H1 (cell line): ENCODE data around the gene GNLY. TPM values are rescaled to one million over a fixed set of nuclear protein-coding genes. Genes with fewer than 3 reads are reported as not detected.

Source experiments
- CTCF ChIA-PET: fragments of 300-600 bp; sonication (Branson Sonifier 250); formaldehyde crosslinking; loops from one replicate; lab custom pipeline; 2021; ENCODE audit not compliant: partially characterized antibody; lab: Charles Lee
- POLR2A ChIA-PET: fragments of 300-600 bp; sonication (Branson Sonifier 250); formaldehyde crosslinking; loops from one replicate; lab custom pipeline; 2021; ENCODE audit warnings: inconsistent platforms; ENCODE audit not compliant: partially characterized antibody; lab: Charles Lee
- DNase-seq, 2 experiments: peaks; one replicate each; pipeline versions ENCODE4 v3.0.0 to v3.0.0-alpha.2; 2010 to 2022; ENCODE audit warnings: low spot score in 2 of 2, low read depth in 1 of 2, mixed read lengths in 1 of 2
- FAIRE-seq: peaks from 2 replicates; lab custom pipeline; 2011; peaks lifted over from hg19 to GRCh38; lab: Jason Lieb, UNC
- H2AFZ ChIP-seq: 2 replicates; pipeline ENCODE4 v1.8.1; 2012; ENCODE audit warnings: low read length, inconsistent platforms
- H2AK5ac ChIP-seq: 2 replicates; pipeline ENCODE4 v1.6.1; 2013; ENCODE audit warnings: low read depth, low read length
- H2BK120ac ChIP-seq: replicated peaks from 2 replicates; pipeline ENCODE3; 2013; ENCODE audit warnings: low read depth, low read length, inconsistent platforms
- H2BK12ac ChIP-seq: 2 replicates; pipeline ENCODE4 v1.6.1; 2013; ENCODE audit warnings: low read depth, low read length
- H2BK15ac ChIP-seq: 2 replicates; pipeline ENCODE4 v1.6.1; 2013; ENCODE audit warnings: low read length
- H2BK20ac ChIP-seq: 2 replicates; pipeline ENCODE4 v1.6.1; 2013; ENCODE audit warnings: low read length
- H2BK5ac ChIP-seq: 2 replicates; pipeline ENCODE4 v1.6.1; 2013; ENCODE audit warnings: low read depth, low read length
- H3K14ac ChIP-seq: 2 replicates; pipeline ENCODE4 v1.6.1; 2013; ENCODE audit warnings: inconsistent platforms; ENCODE audit not compliant: insufficient read length
- H3K18ac ChIP-seq: 2 replicates; pipeline ENCODE4 v1.6.1; 2013; ENCODE audit warnings: low read length; ENCODE audit errors: extremely low read depth
- H3K23ac ChIP-seq: 2 replicates; pipeline ENCODE4 v1.6.1; 2013; ENCODE audit warnings: inconsistent platforms; ENCODE audit not compliant: insufficient read length
- H3K23me2 ChIP-seq: 2 replicates; pipeline ENCODE4 v1.6.1; 2013; ENCODE audit warnings: low read depth, low read length
- H3K27ac ChIP-seq: 2 replicates; pipeline ENCODE4 v1.6.1; 2011; ENCODE audit warnings: low read depth, low read length, inconsistent platforms
- H3K27me3 ChIP-seq, 4 experiments: replicated peaks in 1 of 4; 1 replicate in 1 of 4; 2 replicates in 3 of 4; pipeline versions ENCODE4 v1.6.1 to v1.8.1; 2011 to 2013; ENCODE audit warnings: low read length in 3 of 4, mild to moderate bottlenecking in 3 of 4, inconsistent platforms in 2 of 4, mixed read lengths in 2 of 4, moderate library complexity in 1 of 4; ENCODE audit not compliant: control insufficient read depth in 3 of 4, insufficient read depth in 3 of 4; ENCODE audit errors: extremely low read depth in 1 of 4
- H3K36me3 ChIP-seq, 4 experiments: 2 replicates each; pipeline versions ENCODE4 v1.6.1 to v1.8.1; 2011 to 2013; ENCODE audit warnings: mild to moderate bottlenecking in 4 of 4, low read length in 3 of 4, moderate library complexity in 2 of 4, control low read depth in 1 of 4, inconsistent platforms in 1 of 4; ENCODE audit not compliant: insufficient read depth in 4 of 4, control insufficient read depth in 2 of 4
- H3K4ac ChIP-seq: replicated peaks from 2 replicates; pipeline ENCODE3; 2013; ENCODE audit warnings: low read length, low read depth, mixed read lengths, inconsistent platforms; ENCODE audit not compliant: insufficient read length
- H3K4me1 ChIP-seq, 4 experiments: replicated peaks in 1 of 4; 1 replicate in 1 of 4; 2 replicates in 3 of 4; pipeline versions ENCODE4 v1.6.1 to v1.8.1; 2011 to 2013; ENCODE audit warnings: low read length in 3 of 4, inconsistent platforms in 2 of 4, mixed read lengths in 1 of 4; ENCODE audit not compliant: insufficient read depth in 4 of 4, control insufficient read depth in 3 of 4
- H3K4me2 ChIP-seq, 2 experiments: 2 replicates each; pipeline versions ENCODE4 v1.6.1 to v1.8.1; 2011 to 2013; ENCODE audit warnings: low read depth in 2 of 2, low read length in 2 of 2, control low read depth in 1 of 2, inconsistent platforms in 1 of 2, mild to moderate bottlenecking in 1 of 2; ENCODE audit not compliant: insufficient read depth in 1 of 2
- H3K4me3 ChIP-seq, 4 experiments: fragments of 200-600, 300-600 bp in 1 of 4; sonication (generic), shearing (Covaris generic), sonication (Bioruptor Twin) in 1 of 4; 2 replicates each; pipeline versions ENCODE4 v1.5.1 to v1.8.1; 2011 to 2016; ENCODE audit warnings: low read length in 4 of 4, low read depth in 3 of 4, control low read depth in 2 of 4, inconsistent platforms in 2 of 4, mild to moderate bottlenecking in 2 of 4, mixed read lengths in 1 of 4, moderate library complexity in 1 of 4; ENCODE audit not compliant: insufficient read depth in 2 of 4; ENCODE audit errors: extremely low read depth in 1 of 4
- H3K56ac ChIP-seq: replicated peaks from 2 replicates; pipeline ENCODE3; 2013; ENCODE audit warnings: low read depth, mild to moderate bottlenecking, mixed read lengths, low read length, inconsistent platforms; ENCODE audit not compliant: insufficient read length
- H3K79me1 ChIP-seq: 2 replicates; pipeline ENCODE4 v1.6.1; 2013; ENCODE audit warnings: low read depth, low read length, control low read depth
- H3K79me2 ChIP-seq, 2 experiments: 2 replicates each; pipeline versions ENCODE4 v1.6.1 to v1.8.1; 2012 to 2013; ENCODE audit warnings: low read length in 2 of 2, mild to moderate bottlenecking in 2 of 2, inconsistent platforms in 1 of 2; ENCODE audit not compliant: insufficient read depth in 2 of 2, control insufficient read depth in 1 of 2
- H3K9ac ChIP-seq, 4 experiments: replicated peaks in 1 of 4; 1 replicate in 1 of 4; 2 replicates in 3 of 4; pipeline versions ENCODE4 v1.6.1 to v1.8.1; 2011 to 2013; ENCODE audit warnings: low read depth in 3 of 4, low read length in 3 of 4, control low read depth in 2 of 4, mild to moderate bottlenecking in 2 of 4, moderate library complexity in 2 of 4, inconsistent platforms in 1 of 4; ENCODE audit errors: extremely low read depth in 1 of 4
- H3K9me3 ChIP-seq, 2 experiments: 2 replicates each; pipeline versions ENCODE4 v1.6.1 to v1.8.1; 2012 to 2013; ENCODE audit warnings: mild to moderate bottlenecking in 2 of 2, moderate library complexity in 2 of 2, control low read depth in 1 of 2, inconsistent platforms in 1 of 2, low read depth in 1 of 2, low read length in 1 of 2, mixed read lengths in 1 of 2; ENCODE audit not compliant: insufficient read depth in 2 of 2
- H4K20me1 ChIP-seq, 2 experiments: replicated peaks in 1 of 2; 2 replicates each; pipeline versions ENCODE3 to v1.8.1; 2011 to 2013; ENCODE audit warnings: inconsistent platforms in 2 of 2, low read length in 2 of 2, mild to moderate bottlenecking in 1 of 2; ENCODE audit not compliant: insufficient read depth in 2 of 2, control insufficient read depth in 1 of 2
- H4K5ac ChIP-seq: 2 replicates; pipeline ENCODE4 v1.6.1; 2013; ENCODE audit warnings: low read length, low read depth, mixed read lengths, inconsistent platforms; ENCODE audit not compliant: insufficient read length
- H4K8ac ChIP-seq: 2 replicates; pipeline ENCODE4 v1.8.0; 2013; ENCODE audit warnings: mild to moderate bottlenecking, moderate library complexity, low read length, inconsistent platforms; ENCODE audit not compliant: insufficient read depth; ENCODE audit errors: extremely low read depth
- H4K91ac ChIP-seq: replicated peaks from 2 replicates; pipeline ENCODE3; 2013; ENCODE audit warnings: low read length, mixed read lengths, inconsistent platforms; ENCODE audit not compliant: insufficient read length
- ATF3 ChIP-seq: IDR thresholded peaks from 2 replicates; pipeline ENCODE4 v1.6.1; 2011; ENCODE audit warnings: low read depth, mild to moderate bottlenecking, low read length; ENCODE audit not compliant: insufficient read depth
- CBX8 ChIP-seq: fragments of 300-800, 300-1000 bp; sonication (generic); IDR thresholded peaks from 2 replicates; pipeline ENCODE4 v1.7.1; 2016; ENCODE audit warnings: low read depth, low read length, borderline replicate concordance
- CHD1 ChIP-seq: IDR thresholded peaks from 2 replicates; pipeline ENCODE4 v1.6.1; 2012; ENCODE audit warnings: low read depth, low read length, improper control_type of control experiment
- GABPA ChIP-seq: IDR thresholded peaks from 2 replicates; pipeline ENCODE4 v1.6.1; 2011; ENCODE audit warnings: mild to moderate bottlenecking, low read length, moderate library complexity, borderline replicate concordance; ENCODE audit not compliant: insufficient read depth
- KDM5A ChIP-seq: fragments of 200-600 bp; IDR thresholded peaks from 2 replicates; pipeline ENCODE4 v1.7.1; 2012; ENCODE audit warnings: mild to moderate bottlenecking, low read length, inconsistent platforms, mixed read lengths
- PHF8 ChIP-seq: fragments of 200-600 bp; sonication (generic); conservative IDR thresholded peaks from 2 replicates; pipeline ENCODE4 v1.7.1; 2012; ENCODE audit warnings: low read depth, mild to moderate bottlenecking, inconsistent platforms, low read length, moderate library complexity
- RXRA ChIP-seq: IDR thresholded peaks from 2 replicates; pipeline ENCODE4 v1.6.1; 2011; ENCODE audit warnings: low read depth, mild to moderate bottlenecking, low read length, moderate library complexity; ENCODE audit not compliant: insufficient read depth
- SIN3A ChIP-seq, 2 experiments: IDR thresholded peaks in 1 of 2; conservative IDR thresholded peaks in 1 of 2; 2 replicates each; pipeline ENCODE4 v1.6.1; 2011 to 2012; ENCODE audit warnings: low read length in 2 of 2, improper control_type of control experiment in 1 of 2, low read depth in 1 of 2, mild to moderate bottlenecking in 1 of 2
- SP1 ChIP-seq: IDR thresholded peaks from 2 replicates; pipeline ENCODE4 v1.6.1; 2011; ENCODE audit warnings: low read depth, low read length
- SP2 ChIP-seq: IDR thresholded peaks from 2 replicates; pipeline ENCODE4 v1.6.1; 2012; ENCODE audit warnings: mild to moderate bottlenecking, low read length, inconsistent platforms
- TAF7 ChIP-seq: optimal IDR thresholded peaks from 2 replicates; pipeline ENCODE3; 2011; ENCODE audit warnings: low read depth, mild to moderate bottlenecking, inconsistent platforms, low read length, moderate library complexity, borderline replicate concordance
- TBP ChIP-seq: IDR thresholded peaks from 2 replicates; pipeline ENCODE4 v1.6.1; 2011; ENCODE audit warnings: low read depth, low read length, improper control_type of control experiment
- WGBS, 2 experiments: shearing (Covaris generic) in 1 of 2; methylation state at CpG; one replicate each; pipeline versions ENCODE4 v1.1.6 to v1.1.7; 2013 to 2015; ENCODE audit warnings: low lambda C conversion rate in 2 of 2, mixed read lengths in 2 of 2, inconsistent platforms in 1 of 2, low coverage in 1 of 2, missing lambda C conversion rate in 1 of 2; ENCODE audit not compliant: insufficient replicate concordance in 2 of 2, insufficient coverage in 1 of 2, insufficient read length in 1 of 2; ENCODE audit errors: extremely low coverage in 1 of 2, missing lambda C conversion rate in 1 of 2; 5-methylcytosine and 5-hydroxymethylcytosine counted together
- polyA plus RNA-seq, 7 experiments: library from polyadenylated mRNA; depleted of rRNA in 3 of 7; stranded (reverse) in 5 of 7; unstranded in 2 of 7; fragments of >200 nt in 5 of 7; fragments of 200-250 nt in 2 of 7; gene quantifications; 1 replicate in 5 of 7; 2 replicates in 1 of 7; 4 replicates in 1 of 7; pipeline versions ENCODE4 v1.2.1 to v1.2.3, GENCODE V29; 2011 to 2013; ENCODE audit warnings: missing spikeins in 2 of 7, mixed read lengths in 2 of 7
- total RNA-seq: library from RNA; stranded (reverse); fragmentation: NEBNext Ultra II Directional; extraction: Animal tissue kit (Norgen Biotek cat#: 25700); gene quantifications from 2 replicates; pipeline ENCODE4 v1.2.1, GENCODE V29; 2021

The GNLY gene
- total and polyA plus RNA-seq, 2 of the 8 experiments (the other 6 are each of a cell fraction or from before 2014, with no cell fraction given): 0.03 TPM; not detected in 1

GRCh38 chr2:85719609-85720240 is 25.6 kb downstream of the GNLY start:
- Histone ChIP-seq H3K23ac (no peak overlapping the region), H3K9ac (no peak overlapping the region), H3K79me1 (no peaks in the 10 kb centered on the region), H4K20me1 (no peaks in the 10 kb centered on the region), H3K18ac (no peak overlapping the region), H3K4me3 (no peak overlapping the region), H3K36me3 (no peaks in the 10 kb centered on the region), H2BK12ac (no peak overlapping the region), H3K56ac (no peak overlapping the region), H3K4me1 (no peaks in the 10 kb centered on the region), H4K8ac (no peak overlapping the region), H2BK15ac (no peak overlapping the region), H2BK120ac (no peak overlapping the region), H2AFZ (no peak overlapping the region), H3K27me3 (no peaks in the 10 kb centered on the region; a peak in 1 of 7 replicates), H3K79me2 (no peaks in the 10 kb centered on the region), H3K23me2 (no peaks in the 10 kb centered on the region), H3K14ac (no peak overlapping the region), H2BK5ac (no peak overlapping the region), H4K91ac (no peak overlapping the region), H3K4me2 (no peak overlapping the region), H4K5ac (no peak overlapping the region), H3K27ac (no peak overlapping the region), H3K4ac (no peak overlapping the region), H2AK5ac (no peak overlapping the region), H2BK20ac (no peak overlapping the region), H3K9me3 (no peaks in the 10 kb centered on the region)
- ChIA-PET CTCF (interaction anchor here (0.7 to 6.0 kb wide), 13 partner anchors 10 to 100 kb away, joined by 3 to 61 read pairs (median 4); no protein-coding TSS in a partner anchor), POLR2A (interaction anchor here (0.8 to 1.1 kb wide), 3 partner anchors 9 to 114 kb away, joined by 3 to 5 read pairs (median 3); no protein-coding TSS in a partner anchor)
- DNase-seq (no peak), FAIRE-seq (no peak)
- WGBS, 2 experiments: 89% methylated on average over 6 of the region's 6 CpGs; no CpG with 5 or more reads in 1 of the 2 experiments
- TF ChIP-seq PHF8 (no peak), ATF3 (no peak), CBX8 (no peak), GABPA (no peak), SP1 (no peak), RXRA (no peak), TAF7 (no peak), CHD1 (no peak), TBP (no peak), SIN3A (conservative IDR thresholded peaks at IDR 0.05 in 1 of 2, IDR thresholded peaks at IDR 0.05 in 1 of 2; ENCODE audit: low read depth in 1 of 2, low read length in 2 of 2) (no peak), KDM5A (no peak), SP2 (no peak)
